SK-N-MC (cell line): ENCODE data around the gene ARHGAP22.

Experiments
- EZH2 ChIP-seq: fragments of 200-600 bp; sonication (generic); IDR thresholded peaks from one replicate; pipeline ENCODE4 v1.6.1; 2017; ENCODE audit warnings: antibody characterized with exemption
- POLR2AphosphoS5 ChIP-seq: IDR thresholded peaks from 2 replicates; pipeline ENCODE4 v1.6.1; 2012; ENCODE audit warnings: mild to moderate bottlenecking, low read depth, low read length, borderline replicate concordance

- TF ChIP-seq EZH2 (no peak), POLR2AphosphoS5 (no peak)
Measured at GRCh38 chr10:48574322-48574796, 30.5 kb downstream of the ARHGAP22 start.
